OCI-LY3 (cell line): ENCODE results near the gene LPCAT1.
A peak's percentile ranks its signal among the peaks of the same experiment; 100 is the strongest.
"Not testable (repeated sequence)": the region's sequence is repeated elsewhere in the genome, so short reads cannot be mapped to it uniquely, and the experiment has no call there.

ENCODE experiments used
- H2AFZ ChIP-seq: fragments of 200-600, 300-600 bp; shearing (Covaris generic); 2 replicates; pipeline ENCODE4 v1.6.0; 2014; ENCODE audit warnings: antibody characterized with exemption, low read depth, low read length
- H3K27ac ChIP-seq: fragments of 200-600, 300-600 bp; sonication (generic); 2 replicates; pipeline ENCODE4 v1.5.1; 2014; ENCODE audit warnings: mild to moderate bottlenecking, low read length, moderate library complexity, mixed read lengths
- H3K27me3 ChIP-seq: fragments of 200-600, 300-600 bp; sonication (generic); 2 replicates; pipeline ENCODE4 v1.6.1; 2014; ENCODE audit warnings: low read depth, low read length, mixed read lengths
- H3K36me3 ChIP-seq: fragments of 200-600, 300-600 bp; sonication (generic); replicated peaks from 2 replicates; pipeline ENCODE3; 2014; ENCODE audit warnings: low read depth, low read length, mixed read lengths
- H3K4me1 ChIP-seq: fragments of 300-600, 200-600 bp; sonication (generic); 2 replicates; pipeline ENCODE4 v1.6.1; 2014; ENCODE audit warnings: low read length, mixed read lengths
- H3K4me2 ChIP-seq: fragments of 200-600, 300-600 bp; sonication (generic); 2 replicates; pipeline ENCODE4 v1.6.1; 2014; ENCODE audit warnings: low read length, mixed read lengths
- H3K4me3 ChIP-seq: fragments of 300-600, 200-600 bp; sonication (generic); 2 replicates; pipeline ENCODE4 v1.5.1; 2014; ENCODE audit warnings: antibody characterized with exemption, mild to moderate bottlenecking, low read length, moderate library complexity
- H3K79me2 ChIP-seq: fragments of 300-600, 200-600 bp; shearing (Covaris generic); 2 replicates; pipeline ENCODE4 v1.6.1; 2014; ENCODE audit warnings: mild to moderate bottlenecking, low read length, mixed read lengths
- H3K9ac ChIP-seq: fragments of 300-600, 200-600 bp; shearing (Covaris generic); 2 replicates; pipeline ENCODE4 v1.6.0; 2014; ENCODE audit warnings: mild to moderate bottlenecking, low read length, moderate library complexity
- H3K9me3 ChIP-seq: fragments of 200-600, 300-600 bp; shearing (Covaris generic); 2 replicates; pipeline ENCODE4 v1.6.1; 2014; ENCODE audit warnings: low read length, mixed read lengths; ENCODE audit not compliant: insufficient read depth
- H4K20me1 ChIP-seq: fragments of 200-600, 300-600 bp; sonication (generic); 2 replicates; pipeline ENCODE4 v1.6.1; 2016; ENCODE audit warnings: low read length, mixed read lengths; ENCODE audit not compliant: insufficient read depth
- CTCF ChIP-seq: fragments of 200-600, 300-600 bp; sonication (generic); IDR thresholded peaks from 2 replicates; pipeline ENCODE4 v1.5.1; 2014; ENCODE audit warnings: antibody characterized with exemption, low read length, low read depth
- EZH2phosphoT487 ChIP-seq: fragments of 200-600 bp; shearing (Covaris generic); IDR thresholded peaks from 2 replicates; pipeline ENCODE4 v1.6.1; 2018; ENCODE audit warnings: antibody characterized with exemption, mixed run types, low read depth

Gene LPCAT1

DNA sequence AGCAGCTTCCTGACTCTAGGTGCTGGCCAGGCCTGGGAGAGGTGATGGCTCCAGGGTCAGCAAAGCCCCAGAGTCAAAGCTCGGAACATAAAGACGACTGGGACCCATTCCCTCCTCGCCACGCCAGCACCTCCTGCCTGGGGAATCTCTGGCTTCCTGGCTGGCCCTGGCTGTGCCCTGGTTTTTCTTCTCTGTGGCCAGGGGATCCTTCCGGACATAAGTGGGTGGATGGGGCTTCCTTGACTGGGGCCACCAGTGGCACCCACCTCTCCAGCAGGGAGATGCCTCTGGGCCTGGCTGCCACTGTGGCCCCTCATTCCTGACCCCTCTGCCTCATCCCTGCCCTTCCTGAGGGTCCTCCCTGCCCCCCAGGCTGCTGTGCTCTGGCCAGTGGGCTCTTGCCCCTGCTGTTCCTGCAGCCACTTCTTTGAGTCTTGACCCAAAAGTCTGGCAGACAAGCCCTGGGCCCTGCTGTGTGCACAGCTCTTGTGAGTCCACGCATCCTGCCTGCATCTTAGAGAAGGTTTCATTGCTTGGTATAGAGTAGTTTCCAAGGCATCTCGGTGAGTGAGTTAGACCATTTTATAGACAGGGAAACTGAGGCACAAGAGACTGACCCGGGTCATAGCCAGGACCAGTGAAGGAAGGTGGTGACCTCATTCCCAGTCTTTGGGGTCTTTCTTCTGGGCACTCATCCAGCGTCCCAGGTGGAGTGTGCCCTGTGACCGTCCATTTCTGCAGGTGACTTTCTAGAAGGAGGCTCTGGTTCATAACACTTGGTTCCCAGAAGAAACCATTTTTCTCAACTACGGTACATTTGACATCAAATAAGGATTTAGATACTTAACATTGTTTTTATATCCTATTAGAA lies 17.3 kb upstream of the LPCAT1 start:
- Histone ChIP-seq H3K9ac (no peak overlapping the region), H3K27ac (no peak overlapping the region), H3K36me3 (no peaks in the 10 kb centered on the region), H2AFZ (no peak overlapping the region), H3K9me3 (no peaks in the 10 kb centered on the region), H3K79me2 (no peaks in the 10 kb centered on the region), H3K4me2 (no peak overlapping the region), H3K27me3 (no peaks in the 10 kb centered on the region), H3K4me3 (no peak overlapping the region), H3K4me1 (peaks cover 12% of the 10 kb centered on the region), H4K20me1 (no peaks in the 10 kb centered on the region)
- no peak for TF ChIP-seq CTCF
- no peak for TF ChIP-seq EZH2phosphoT487

GRCh38 chr5:1540166-1540565 lies 16.4 kb upstream of the LPCAT1 start:
- H3K4me1 ChIP-seq: peaks cover 21% of the 10 kb centered on the region
- H3K27me3 ChIP-seq: no peaks in the 10 kb centered on the region
- no peak overlapping the region for H3K27ac ChIP-seq
- H3K79me2 ChIP-seq: no peaks in the 10 kb centered on the region
- H3K36me3 ChIP-seq: no peaks in the 10 kb centered on the region
- H3K4me3 ChIP-seq: no peak overlapping the region
- H2AFZ ChIP-seq: no peak overlapping the region
- TF ChIP-seq CTCF (peak; percentile 28), EZH2phosphoT487 (no peak)
- no peaks in the 10 kb centered on the region for H4K20me1 ChIP-seq
- H3K9me3 ChIP-seq: no peaks in the 10 kb centered on the region
- no peak overlapping the region for H3K9ac ChIP-seq
- no peak overlapping the region for H3K4me2 ChIP-seq

GRCh38 chr5:1539393-1540161 lies 15.8 kb upstream of the LPCAT1 start:
- not testable (repeated sequence) for H2AFZ ChIP-seq, H3K9ac ChIP-seq, H3K27me3 ChIP-seq, H4K20me1 ChIP-seq, H3K36me3 ChIP-seq, H3K4me3 ChIP-seq, H3K27ac ChIP-seq, H3K9me3 ChIP-seq, H3K79me2 ChIP-seq, H3K4me2 ChIP-seq
- peaks cover 27% of the 10 kb centered on the region for H3K4me1 ChIP-seq

GRCh38 chr5:1538741-1539392 lies 15.1 kb upstream of the LPCAT1 start:
- Histone ChIP-seq H3K4me2 (no peak overlapping the region), H3K4me1 (peaks cover 27% of the 10 kb centered on the region), H3K4me3 (no peak overlapping the region), H3K9me3 (no peaks in the 10 kb centered on the region), H3K36me3 (no peaks in the 10 kb centered on the region), H3K27ac (no peak overlapping the region), H3K79me2 (no peaks in the 10 kb centered on the region), H4K20me1 (no peaks in the 10 kb centered on the region), H2AFZ (no peak overlapping the region), H3K27me3 (no peaks in the 10 kb centered on the region), H3K9ac (no peak overlapping the region)
- TF ChIP-seq EZH2phosphoT487: no peak
- no peak for TF ChIP-seq CTCF
